Neural progenitor cell (in vitro differentiated cells): ENCODE data around the gene PTH2.

Source experiments
- EZH2phosphoT487 ChIP-seq: fragments of 200-600 bp; sonication (generic); IDR thresholded peaks from 2 replicates; pipeline ENCODE4 v1.6.1; 2017; ENCODE audit warnings: antibody characterized with exemption
- TF ChIP-seq, protein P1 (sequence below): fragments of 200-600 bp; sonication (generic); IDR thresholded peaks from 2 replicates; pipeline ENCODE4 v1.5.1; 2017; ENCODE audit warnings: antibody characterized with exemption, mild to moderate bottlenecking

DNA sequence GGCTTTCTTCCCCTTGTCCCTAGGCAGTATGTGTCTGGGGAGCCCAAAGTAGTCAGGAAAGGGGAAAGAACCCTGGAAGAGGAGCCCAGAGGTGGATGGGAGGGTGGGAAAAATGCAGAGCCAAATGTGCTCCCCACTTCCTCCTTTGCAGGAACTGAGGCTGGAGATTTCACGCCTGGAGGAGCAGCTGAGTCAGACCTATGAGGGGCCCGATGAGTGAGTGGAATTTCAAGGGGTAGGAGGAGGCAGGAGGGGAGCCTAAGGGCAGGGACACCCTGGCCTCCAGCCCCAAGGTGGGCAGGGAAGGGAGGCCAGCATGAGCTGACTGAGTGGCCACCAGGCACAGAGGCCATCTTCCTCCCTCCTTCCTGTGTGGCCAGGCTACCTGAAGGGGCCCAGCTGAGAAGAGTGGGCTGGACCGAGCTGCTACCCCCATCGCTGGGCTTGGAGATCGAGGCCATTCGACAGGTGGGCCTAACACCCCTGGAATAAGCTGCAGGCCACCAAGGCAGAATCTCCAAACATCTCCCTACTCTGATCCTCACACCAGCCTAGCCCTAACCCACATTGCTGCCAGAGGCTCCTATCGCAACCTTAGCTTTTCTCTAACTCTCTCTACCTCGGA is 14.3 kb downstream of the PTH2 start:
- TF ChIP-seq, protein P1, sequence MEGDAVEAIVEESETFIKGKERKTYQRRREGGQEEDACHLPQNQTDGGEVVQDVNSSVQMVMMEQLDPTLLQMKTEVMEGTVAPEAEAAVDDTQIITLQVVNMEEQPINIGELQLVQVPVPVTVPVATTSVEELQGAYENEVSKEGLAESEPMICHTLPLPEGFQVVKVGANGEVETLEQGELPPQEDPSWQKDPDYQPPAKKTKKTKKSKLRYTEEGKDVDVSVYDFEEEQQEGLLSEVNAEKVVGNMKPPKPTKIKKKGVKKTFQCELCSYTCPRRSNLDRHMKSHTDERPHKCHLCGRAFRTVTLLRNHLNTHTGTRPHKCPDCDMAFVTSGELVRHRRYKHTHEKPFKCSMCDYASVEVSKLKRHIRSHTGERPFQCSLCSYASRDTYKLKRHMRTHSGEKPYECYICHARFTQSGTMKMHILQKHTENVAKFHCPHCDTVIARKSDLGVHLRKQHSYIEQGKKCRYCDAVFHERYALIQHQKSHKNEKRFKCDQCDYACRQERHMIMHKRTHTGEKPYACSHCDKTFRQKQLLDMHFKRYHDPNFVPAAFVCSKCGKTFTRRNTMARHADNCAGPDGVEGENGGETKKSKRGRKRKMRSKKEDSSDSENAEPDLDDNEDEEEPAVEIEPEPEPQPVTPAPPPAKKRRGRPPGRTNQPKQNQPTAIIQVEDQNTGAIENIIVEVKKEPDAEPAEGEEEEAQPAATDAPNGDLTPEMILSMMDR: no peak
- no peak for TF ChIP-seq EZH2phosphoT487
